H1 (cell line): ENCODE measurements around the gene ZBTB44. TPM values are rescaled to one million over a fixed set of nuclear protein-coding genes. Genes with fewer than 3 reads are reported as not detected.

ENCODE experiments used
- CTCF ChIA-PET: fragments of 300-600 bp; sonication (Branson Sonifier 250); formaldehyde crosslinking; loops from one replicate; lab custom pipeline; 2021; ENCODE audit not compliant: partially characterized antibody; lab: Charles Lee
- POLR2A ChIA-PET: fragments of 300-600 bp; sonication (Branson Sonifier 250); formaldehyde crosslinking; loops from one replicate; lab custom pipeline; 2021; ENCODE audit warnings: inconsistent platforms; ENCODE audit not compliant: partially characterized antibody; lab: Charles Lee
- DNase-seq, 2 experiments: peaks; one replicate each; pipeline versions ENCODE4 v3.0.0 to v3.0.0-alpha.2; 2010 to 2022; ENCODE audit warnings: low spot score in 2 of 2, low read depth in 1 of 2, mixed read lengths in 1 of 2
- FAIRE-seq: peaks from 2 replicates; lab custom pipeline; 2011; peaks lifted over from hg19 to GRCh38; lab: Jason Lieb, UNC
- H2AFZ ChIP-seq: 2 replicates; pipeline ENCODE4 v1.8.1; 2012; ENCODE audit warnings: low read length, inconsistent platforms
- H2AK5ac ChIP-seq: 2 replicates; pipeline ENCODE4 v1.6.1; 2013; ENCODE audit warnings: low read depth, low read length
- H2BK120ac ChIP-seq: replicated peaks from 2 replicates; pipeline ENCODE3; 2013; ENCODE audit warnings: low read depth, low read length, inconsistent platforms
- H2BK12ac ChIP-seq: 2 replicates; pipeline ENCODE4 v1.6.1; 2013; ENCODE audit warnings: low read depth, low read length
- H2BK15ac ChIP-seq: 2 replicates; pipeline ENCODE4 v1.6.1; 2013; ENCODE audit warnings: low read length
- H2BK20ac ChIP-seq: 2 replicates; pipeline ENCODE4 v1.6.1; 2013; ENCODE audit warnings: low read length
- H2BK5ac ChIP-seq: 2 replicates; pipeline ENCODE4 v1.6.1; 2013; ENCODE audit warnings: low read depth, low read length
- H3K14ac ChIP-seq: 2 replicates; pipeline ENCODE4 v1.6.1; 2013; ENCODE audit warnings: inconsistent platforms; ENCODE audit not compliant: insufficient read length
- H3K18ac ChIP-seq: 2 replicates; pipeline ENCODE4 v1.6.1; 2013; ENCODE audit warnings: low read length; ENCODE audit errors: extremely low read depth
- H3K23ac ChIP-seq: 2 replicates; pipeline ENCODE4 v1.6.1; 2013; ENCODE audit warnings: inconsistent platforms; ENCODE audit not compliant: insufficient read length
- H3K23me2 ChIP-seq: 2 replicates; pipeline ENCODE4 v1.6.1; 2013; ENCODE audit warnings: low read depth, low read length
- H3K27ac ChIP-seq: 2 replicates; pipeline ENCODE4 v1.6.1; 2011; ENCODE audit warnings: low read depth, low read length, inconsistent platforms
- H3K27me3 ChIP-seq, 4 experiments: replicated peaks in 1 of 4; 1 replicate in 1 of 4; 2 replicates in 3 of 4; pipeline versions ENCODE4 v1.6.1 to v1.8.1; 2011 to 2013; ENCODE audit warnings: low read length in 3 of 4, mild to moderate bottlenecking in 3 of 4, inconsistent platforms in 2 of 4, mixed read lengths in 2 of 4, moderate library complexity in 1 of 4; ENCODE audit not compliant: control insufficient read depth in 3 of 4, insufficient read depth in 3 of 4; ENCODE audit errors: extremely low read depth in 1 of 4
- H3K36me3 ChIP-seq, 4 experiments: 2 replicates each; pipeline versions ENCODE4 v1.6.1 to v1.8.1; 2011 to 2013; ENCODE audit warnings: mild to moderate bottlenecking in 4 of 4, low read length in 3 of 4, moderate library complexity in 2 of 4, control low read depth in 1 of 4, inconsistent platforms in 1 of 4; ENCODE audit not compliant: insufficient read depth in 4 of 4, control insufficient read depth in 2 of 4
- H3K4ac ChIP-seq: replicated peaks from 2 replicates; pipeline ENCODE3; 2013; ENCODE audit warnings: low read length, low read depth, mixed read lengths, inconsistent platforms; ENCODE audit not compliant: insufficient read length
- H3K4me1 ChIP-seq, 4 experiments: replicated peaks in 1 of 4; 1 replicate in 1 of 4; 2 replicates in 3 of 4; pipeline versions ENCODE4 v1.6.1 to v1.8.1; 2011 to 2013; ENCODE audit warnings: low read length in 3 of 4, inconsistent platforms in 2 of 4, mixed read lengths in 1 of 4; ENCODE audit not compliant: insufficient read depth in 4 of 4, control insufficient read depth in 3 of 4
- H3K4me2 ChIP-seq, 2 experiments: 2 replicates each; pipeline versions ENCODE4 v1.6.1 to v1.8.1; 2011 to 2013; ENCODE audit warnings: low read depth in 2 of 2, low read length in 2 of 2, control low read depth in 1 of 2, inconsistent platforms in 1 of 2, mild to moderate bottlenecking in 1 of 2; ENCODE audit not compliant: insufficient read depth in 1 of 2
- H3K4me3 ChIP-seq, 4 experiments: fragments of 200-600, 300-600 bp in 1 of 4; sonication (generic), shearing (Covaris generic), sonication (Bioruptor Twin) in 1 of 4; 2 replicates each; pipeline versions ENCODE4 v1.5.1 to v1.8.1; 2011 to 2016; ENCODE audit warnings: low read length in 4 of 4, low read depth in 3 of 4, control low read depth in 2 of 4, inconsistent platforms in 2 of 4, mild to moderate bottlenecking in 2 of 4, mixed read lengths in 1 of 4, moderate library complexity in 1 of 4; ENCODE audit not compliant: insufficient read depth in 2 of 4; ENCODE audit errors: extremely low read depth in 1 of 4
- H3K56ac ChIP-seq: replicated peaks from 2 replicates; pipeline ENCODE3; 2013; ENCODE audit warnings: low read depth, mild to moderate bottlenecking, mixed read lengths, low read length, inconsistent platforms; ENCODE audit not compliant: insufficient read length
- H3K79me1 ChIP-seq: 2 replicates; pipeline ENCODE4 v1.6.1; 2013; ENCODE audit warnings: low read depth, low read length, control low read depth
- H3K79me2 ChIP-seq, 2 experiments: 2 replicates each; pipeline versions ENCODE4 v1.6.1 to v1.8.1; 2012 to 2013; ENCODE audit warnings: low read length in 2 of 2, mild to moderate bottlenecking in 2 of 2, inconsistent platforms in 1 of 2; ENCODE audit not compliant: insufficient read depth in 2 of 2, control insufficient read depth in 1 of 2
- H3K9ac ChIP-seq, 4 experiments: replicated peaks in 1 of 4; 1 replicate in 1 of 4; 2 replicates in 3 of 4; pipeline versions ENCODE4 v1.6.1 to v1.8.1; 2011 to 2013; ENCODE audit warnings: low read depth in 3 of 4, low read length in 3 of 4, control low read depth in 2 of 4, mild to moderate bottlenecking in 2 of 4, moderate library complexity in 2 of 4, inconsistent platforms in 1 of 4; ENCODE audit errors: extremely low read depth in 1 of 4
- H3K9me3 ChIP-seq, 2 experiments: 2 replicates each; pipeline versions ENCODE4 v1.6.1 to v1.8.1; 2012 to 2013; ENCODE audit warnings: mild to moderate bottlenecking in 2 of 2, moderate library complexity in 2 of 2, control low read depth in 1 of 2, inconsistent platforms in 1 of 2, low read depth in 1 of 2, low read length in 1 of 2, mixed read lengths in 1 of 2; ENCODE audit not compliant: insufficient read depth in 2 of 2
- H4K20me1 ChIP-seq, 2 experiments: replicated peaks in 1 of 2; 2 replicates each; pipeline versions ENCODE3 to v1.8.1; 2011 to 2013; ENCODE audit warnings: inconsistent platforms in 2 of 2, low read length in 2 of 2, mild to moderate bottlenecking in 1 of 2; ENCODE audit not compliant: insufficient read depth in 2 of 2, control insufficient read depth in 1 of 2
- H4K5ac ChIP-seq: 2 replicates; pipeline ENCODE4 v1.6.1; 2013; ENCODE audit warnings: low read length, low read depth, mixed read lengths, inconsistent platforms; ENCODE audit not compliant: insufficient read length
- H4K8ac ChIP-seq: 2 replicates; pipeline ENCODE4 v1.8.0; 2013; ENCODE audit warnings: mild to moderate bottlenecking, moderate library complexity, low read length, inconsistent platforms; ENCODE audit not compliant: insufficient read depth; ENCODE audit errors: extremely low read depth
- H4K91ac ChIP-seq: replicated peaks from 2 replicates; pipeline ENCODE3; 2013; ENCODE audit warnings: low read length, mixed read lengths, inconsistent platforms; ENCODE audit not compliant: insufficient read length
- ASH2L ChIP-seq: fragments of 200-600, 300-600 bp; sonication (generic); IDR thresholded peaks from one replicate; pipeline ENCODE4 v1.7.1; 2017; ENCODE audit warnings: low read length
- BCL11A ChIP-seq, 2 experiments: IDR thresholded peaks; one replicate each; pipeline ENCODE4 v1.6.1; 2011; ENCODE audit warnings: low read depth in 2 of 2, low read length in 2 of 2, mild to moderate bottlenecking in 2 of 2
- SAP30 ChIP-seq: fragments of 300-600 bp; sonication (generic); IDR thresholded peaks from 2 replicates; pipeline ENCODE4 v1.7.1; 2012; ENCODE audit warnings: low read length, moderate library complexity, mild to moderate bottlenecking, inconsistent platforms; ENCODE audit not compliant: insufficient read depth, insufficient replicate concordance
- WGBS, 2 experiments: shearing (Covaris generic) in 1 of 2; methylation state at CpG; one replicate each; pipeline versions ENCODE4 v1.1.6 to v1.1.7; 2013 to 2015; ENCODE audit warnings: low lambda C conversion rate in 2 of 2, mixed read lengths in 2 of 2, inconsistent platforms in 1 of 2, low coverage in 1 of 2, missing lambda C conversion rate in 1 of 2; ENCODE audit not compliant: insufficient replicate concordance in 2 of 2, insufficient coverage in 1 of 2, insufficient read length in 1 of 2; ENCODE audit errors: extremely low coverage in 1 of 2, missing lambda C conversion rate in 1 of 2; 5-methylcytosine and 5-hydroxymethylcytosine counted together
- polyA plus RNA-seq, 7 experiments: library from polyadenylated mRNA; depleted of rRNA in 3 of 7; stranded (reverse) in 5 of 7; unstranded in 2 of 7; fragments of >200 nt in 5 of 7; fragments of 200-250 nt in 2 of 7; gene quantifications; 1 replicate in 5 of 7; 2 replicates in 1 of 7; 4 replicates in 1 of 7; pipeline versions ENCODE4 v1.2.1 to v1.2.3, GENCODE V29; 2011 to 2013; ENCODE audit warnings: missing spikeins in 2 of 7, mixed read lengths in 2 of 7
- total RNA-seq: library from RNA; stranded (reverse); fragmentation: NEBNext Ultra II Directional; extraction: Animal tissue kit (Norgen Biotek cat#: 25700); gene quantifications from 2 replicates; pipeline ENCODE4 v1.2.1, GENCODE V29; 2021

Gene ZBTB44
- total and polyA plus RNA-seq, 2 of the 8 experiments (the other 6 are each of a cell fraction or from before 2014, with no cell fraction given) = 37.2 to 158 TPM

DNA sequence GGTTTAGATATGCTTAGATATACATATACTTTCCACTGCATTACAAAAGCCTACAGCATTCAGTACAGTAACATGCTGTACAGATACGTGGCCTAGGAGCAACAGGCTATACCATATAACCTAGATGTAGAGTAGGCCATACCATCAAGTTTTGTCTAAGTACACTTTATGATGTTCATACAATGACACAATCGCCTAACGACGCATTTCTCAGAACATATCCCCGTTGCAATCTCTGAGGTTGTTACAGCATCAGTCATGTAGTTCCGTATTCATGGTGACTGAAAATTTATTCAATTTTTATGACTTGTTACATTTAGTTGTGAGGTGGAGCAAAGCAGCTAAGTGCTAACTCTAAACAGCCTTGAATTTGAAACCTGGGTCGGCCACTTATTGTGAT is 6.7 kb downstream of the ZBTB44 start:
- H3K4me3 ChIP-seq = no peak overlapping the region
- CTCF ChIA-PET = interaction anchor here (0.5 to 0.6 kb wide), 2 partner anchors 45 to 90 kb away, joined by 3 read pairs; no protein-coding TSS in a partner anchor
- H3K79me1 ChIP-seq = no peaks in the 10 kb centered on the region
- peaks cover 1 to 4% of the 10 kb centered on the region in 2 experiments for H4K20me1 ChIP-seq
- peaks cover 30 to 100% of the 10 kb centered on the region in 2 experiments for H3K79me2 ChIP-seq
- H2BK5ac ChIP-seq = no peak overlapping the region
- H3K36me3 ChIP-seq = peaks cover 0 to 26% (median 11%) of the 10 kb centered on the region in 4 experiments; a peak in 5 of 8 replicates
- H3K27me3 ChIP-seq = no peaks in the 10 kb centered on the region
- H4K91ac ChIP-seq = no peak overlapping the region
- H2AK5ac ChIP-seq = no peak overlapping the region
- no peak overlapping the region for H2BK20ac ChIP-seq
- no peak overlapping the region for H3K23ac ChIP-seq
- H3K56ac ChIP-seq = no peak overlapping the region
- H3K27ac ChIP-seq = no peak overlapping the region
- no peaks in the 10 kb centered on the region for H3K23me2 ChIP-seq
- peaks cover 0 to 8% (median 5%) of the 10 kb centered on the region in 4 experiments; a peak in 4 of 7 replicates for H3K4me1 ChIP-seq
- H3K9ac ChIP-seq = no peak overlapping the region
- no peak overlapping the region for H3K4me2 ChIP-seq
- no peak overlapping the region for H4K8ac ChIP-seq
- 96% methylated on average over 7 of the region's 7 CpGs; no CpG with 5 or more reads in 1 of the 2 experiments for WGBS, 2 experiments
- FAIRE-seq = no peak
- peaks cover 6 to 21% of the 10 kb centered on the region in 2 experiments for H3K9me3 ChIP-seq
- no peak for TF ChIP-seq ASH2L
- no peak for TF ChIP-seq BCL11A (IDR thresholded peaks at IDR 0.05; ENCODE audit: low read depth in 2 of 2, low read length in 2 of 2)
- no peak for TF ChIP-seq SAP30
- TF ChIP-seq, all 59 proteins: peak for 0
- H3K14ac ChIP-seq = no peak overlapping the region
- POLR2A ChIA-PET = interaction anchor here (0.7 to 1.3 kb wide), 3 partner anchors 10 to 107 kb away, joined by 3 read pairs; no protein-coding TSS in a partner anchor
- H4K5ac ChIP-seq = no peak overlapping the region
- no peak overlapping the region for H2BK120ac ChIP-seq
- no peak overlapping the region for H2BK12ac ChIP-seq
- H3K4ac ChIP-seq = no peak overlapping the region
- H2AFZ ChIP-seq = no peak overlapping the region
- H3K18ac ChIP-seq = no peak overlapping the region
- DNase-seq = no peak
- no peak overlapping the region for H2BK15ac ChIP-seq
